Fibroblast of skin of right quadriceps (primary cell): ENCODE measurements around the gene PLAAT3.
"Not testable (repeated sequence)": the region's sequence is repeated elsewhere in the genome, so short reads cannot be mapped to it uniquely, and the experiment has no call there.

Experiments
- DNase-seq: peaks from one replicate; pipeline ENCODE4 v3.0.0-alpha.2; 2013

The PLAAT3 gene

GRCh38 chr11:63535734-63536133 lies 78.5 kb downstream of the PLAAT3 start:
- DNase-seq: no peak

GRCh38 chr11:63534895-63535461 lies 79.3 kb downstream of the PLAAT3 start:
- DNase-seq: no peak

- no peak for DNase-seq
These were observed 80.2 kb downstream of the PLAAT3 start for GRCh38 chr11:63534076-63534475.

GRCh38 chr11:63532799-63533475 lies 81.3 kb downstream of the PLAAT3 start:
- DNase-seq: no peak

- DNase-seq: no peak
These were observed 82.1 kb downstream of the PLAAT3 start for GRCh38 chr11:63532117-63532516.

- peak; percentile 82 for DNase-seq
These were observed 83.0 kb downstream of the PLAAT3 start for GRCh38 chr11:63531074-63531792.

- DNase-seq: no peak
These were observed 84.2 kb downstream of the PLAAT3 start for GRCh38 chr11:63530021-63530420.

GRCh38 chr11:63529373-63529772 lies 84.9 kb downstream of the PLAAT3 start:
- not testable (repeated sequence) for DNase-seq

GRCh38 chr11:63528729-63529278 lies 85.4 kb downstream of the PLAAT3 start:
- not testable (repeated sequence) for DNase-seq

GRCh38 chr11:63528156-63528555 lies 86.1 kb downstream of the PLAAT3 start:
- DNase-seq: not testable (repeated sequence)

GRCh38 chr11:63527667-63528066 lies 86.6 kb downstream of the PLAAT3 start:
- DNase-seq: no peak
